Measurements from ENCODE around the gene PSMC6. TPM values are rescaled to one million over a fixed set of nuclear protein-coding genes. Genes with fewer than 3 reads are reported as not detected.
"Not testable (repeated sequence)": the region's sequence is repeated elsewhere in the genome, so short reads cannot be mapped to it uniquely, and the experiment has no call there.

Gene PSMC6
- total RNA-seq, 1 donor from 2014 or later: 101 TPM

GRCh38 chr14:52723514-52724359 lies 16.7 kb downstream of the PSMC6 start:
- DNase-seq: no peak

GRCh38 chr14:52724360-52724644 lies 17.3 kb downstream of the PSMC6 start:
- no peak for DNase-seq

- not testable (repeated sequence) for DNase-seq
These were observed 20.5 kb downstream of the PSMC6 start for GRCh38 chr14:52727509-52727908.

- DNase-seq: not testable (repeated sequence)
These were observed 22.0 kb downstream of the PSMC6 start for GRCh38 chr14:52729035-52729434.

GRCh38 chr14:52729585-52729924 lies 22.6 kb downstream of the PSMC6 start:
- DNase-seq: no peak

GRCh38 chr14:52729925-52730708 lies 23.1 kb downstream of the PSMC6 start, which contains the start of gene STYX:
Gene STYX (plus strand): TSS chr14:52730166. CDS start chr14:52730475, 309 bp downstream.
- DNase-seq: peak; percentile 94

- DNase-seq: peak; percentile 15
These were observed 23.7 kb downstream of the PSMC6 start for GRCh38 chr14:52730709-52731111.

GRCh38 chr14:52733824-52734223 lies 26.8 kb downstream of the PSMC6 start:
- no peak for DNase-seq

- no peak for DNase-seq
These were observed 29.0 kb downstream of the PSMC6 start for GRCh38 chr14:52735921-52736489.

GRCh38 chr14:52738409-52738808 lies 31.4 kb downstream of the PSMC6 start:
- DNase-seq: no peak

GRCh38 chr14:52740751-52741150 lies 33.8 kb downstream of the PSMC6 start:
- DNase-seq: no peak

- no peak for DNase-seq
These were observed 34.9 kb downstream of the PSMC6 start for GRCh38 chr14:52741865-52742264.

GRCh38 chr14:52748647-52749292 lies 41.8 kb downstream of the PSMC6 start:
- DNase-seq: no peak

- DNase-seq: no peak
These were observed 48.8 kb downstream of the PSMC6 start for GRCh38 chr14:52755607-52756316.

GRCh38 chr14:52759145-52759544 lies 52.1 kb downstream of the PSMC6 start:
- no peak for DNase-seq

- DNase-seq: not testable (repeated sequence)
These were observed 55.9 kb downstream of the PSMC6 start for GRCh38 chr14:52762923-52763322.

- DNase-seq: no peak
These were observed 60.2 kb downstream of the PSMC6 start for GRCh38 chr14:52767058-52767833.

GRCh38 chr14:52769887-52770286 lies 62.9 kb downstream of the PSMC6 start:
- DNase-seq: no peak

GRCh38 chr14:52776816-52777215 lies 69.8 kb downstream of the PSMC6 start:
- no peak for DNase-seq

Measured in skin of body (tissue), 2 donors.